SK-N-SH treated with all-trans-retinoic acid at 6 μM for 48 hours (cell line): ENCODE results near the gene GLRX2.

Experiments
- ATAC-seq: fragments of 200-7000 bp; cut with Tn5 transposase; 3 replicates; pipeline ENCODE4 v1.9.1; 2020; ENCODE audit warnings: mild to moderate bottlenecking, moderate library complexity
- BACH2 ChIP-seq: fragments of 250-450 bp; sonication (Bioruptor Pico); IDR thresholded peaks from 2 replicates; pipeline ENCODE4 v1.9.0; 2021; ENCODE audit warnings: mild to moderate bottlenecking, borderline replicate concordance
- CREB5 ChIP-seq: fragments of 250-450 bp; sonication (Bioruptor Pico); IDR thresholded peaks from 2 replicates; pipeline ENCODE4 v1.5.1; 2020; ENCODE audit warnings: low read depth, mild to moderate bottlenecking, moderate library complexity
- CSDC2 ChIP-seq: fragments of 250-450 bp; sonication (Bioruptor Pico); IDR thresholded peaks from 2 replicates; pipeline ENCODE4 v1.5.0; 2020; ENCODE audit warnings: mild to moderate bottlenecking, moderate library complexity
- ESRRG ChIP-seq: fragments of 250-450 bp; sonication (Bioruptor Pico); IDR thresholded peaks from 2 replicates; pipeline ENCODE4 v1.6.1; 2021; ENCODE audit warnings: mild to moderate bottlenecking
- GLIS3 ChIP-seq: fragments of 250-450 bp; sonication (Bioruptor Pico); IDR thresholded peaks from 2 replicates; pipeline ENCODE4 v1.5.0; 2020; ENCODE audit warnings: mild to moderate bottlenecking, moderate library complexity
- OSR1 ChIP-seq: fragments of 250-450 bp; sonication (Bioruptor Pico); IDR thresholded peaks from 2 replicates; pipeline ENCODE4 v1.8.0; 2022; ENCODE audit warnings: moderate library complexity, mild to moderate bottlenecking, inconsistent platforms
- POU6F1 ChIP-seq: fragments of 250-450 bp; sonication (Bioruptor Pico); IDR thresholded peaks from 2 replicates; pipeline ENCODE4 v1.8.0; 2021; ENCODE audit warnings: low read depth, mild to moderate bottlenecking, moderate library complexity, borderline replicate concordance
- PPARA ChIP-seq: fragments of 250-450 bp; sonication (Bioruptor Pico); IDR thresholded peaks from 2 replicates; pipeline ENCODE4 v1.5.0; 2020; ENCODE audit warnings: mild to moderate bottlenecking, borderline replicate concordance
- RARB ChIP-seq: fragments of 250-450 bp; sonication (Bioruptor Pico); IDR thresholded peaks from 2 replicates; pipeline ENCODE4 v1.8.0; 2021; ENCODE audit warnings: mild to moderate bottlenecking, moderate library complexity
- SNAI2 ChIP-seq: fragments of 250-450 bp; sonication (Bioruptor Pico); IDR thresholded peaks from 2 replicates; pipeline ENCODE4 v1.5.0; 2020; ENCODE audit warnings: mild to moderate bottlenecking, moderate library complexity
- TCF4 ChIP-seq: fragments of 250-450 bp; sonication (Bioruptor Pico); IDR thresholded peaks from 2 replicates; pipeline ENCODE4 v1.8.0; 2021; ENCODE audit warnings: mild to moderate bottlenecking, moderate library complexity, borderline replicate concordance
- TOX ChIP-seq: fragments of 250-450 bp; sonication (Bioruptor Pico); IDR thresholded peaks from 2 replicates; pipeline ENCODE4 v1.8.0; 2021; ENCODE audit warnings: mild to moderate bottlenecking, moderate library complexity, borderline replicate concordance
- ZC3H10 ChIP-seq: fragments of 250-450 bp; sonication (Bioruptor Pico); IDR thresholded peaks from 2 replicates; pipeline ENCODE4 v1.5.1; 2021; ENCODE audit warnings: mild to moderate bottlenecking, moderate library complexity
- ZFP30 ChIP-seq: fragments of 450-650 bp; formaldehyde crosslinking; IDR thresholded peaks from 2 replicates; pipeline ENCODE4 v1.5.0; 2022; ENCODE audit warnings: mild to moderate bottlenecking, moderate library complexity
- ZNF565 ChIP-seq: fragments of 450-650 bp; formaldehyde crosslinking; conservative IDR thresholded peaks from 2 replicates; pipeline ENCODE4 v1.5.0; 2020; ENCODE audit warnings: low read depth, mild to moderate bottlenecking, moderate library complexity
- TF ChIP-seq, protein P1 (sequence below): fragments of 250-450 bp; sonication (Bioruptor Pico); IDR thresholded peaks from 2 replicates; pipeline ENCODE4 v1.5.0; 2020; ENCODE audit warnings: mild to moderate bottlenecking, moderate library complexity
- TF ChIP-seq, protein P2 (sequence below): fragments of 250-450 bp; sonication (Bioruptor Pico); IDR thresholded peaks from 2 replicates; pipeline ENCODE4 v1.5.1; 2021; ENCODE audit warnings: mild to moderate bottlenecking, moderate library complexity

Gene GLRX2

DNA sequence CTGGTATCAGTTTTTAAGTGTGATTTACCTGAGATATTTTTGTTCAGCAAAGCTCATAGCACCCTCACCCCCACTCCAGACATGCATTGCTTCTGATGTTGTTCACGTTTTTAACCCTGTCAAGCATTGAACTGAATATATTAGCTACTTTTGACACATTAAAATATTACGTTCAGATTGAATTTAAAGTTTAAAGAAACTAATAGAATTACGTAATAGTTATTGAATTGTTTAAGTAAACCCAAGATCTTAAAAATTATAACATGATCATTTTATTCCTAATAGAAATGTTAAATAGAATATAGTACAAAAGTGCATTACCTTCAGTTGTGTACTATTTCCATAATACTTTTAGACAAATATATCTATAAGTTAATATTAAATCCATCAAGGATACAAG lies 18.9 kb downstream of the GLRX2 start:
- no peak for ATAC-seq
- no peak for TF ChIP-seq BACH2 (CRISPR knock-in tag)
- TF ChIP-seq, all 23 proteins: peak for 0

- TF ChIP-seq ZNF565 (CRISPR knock-in tag) (no peak), GLIS3 (CRISPR knock-in tag) (no peak), ESRRG (CRISPR knock-in tag) (no peak)
- TF ChIP-seq, protein P1, sequence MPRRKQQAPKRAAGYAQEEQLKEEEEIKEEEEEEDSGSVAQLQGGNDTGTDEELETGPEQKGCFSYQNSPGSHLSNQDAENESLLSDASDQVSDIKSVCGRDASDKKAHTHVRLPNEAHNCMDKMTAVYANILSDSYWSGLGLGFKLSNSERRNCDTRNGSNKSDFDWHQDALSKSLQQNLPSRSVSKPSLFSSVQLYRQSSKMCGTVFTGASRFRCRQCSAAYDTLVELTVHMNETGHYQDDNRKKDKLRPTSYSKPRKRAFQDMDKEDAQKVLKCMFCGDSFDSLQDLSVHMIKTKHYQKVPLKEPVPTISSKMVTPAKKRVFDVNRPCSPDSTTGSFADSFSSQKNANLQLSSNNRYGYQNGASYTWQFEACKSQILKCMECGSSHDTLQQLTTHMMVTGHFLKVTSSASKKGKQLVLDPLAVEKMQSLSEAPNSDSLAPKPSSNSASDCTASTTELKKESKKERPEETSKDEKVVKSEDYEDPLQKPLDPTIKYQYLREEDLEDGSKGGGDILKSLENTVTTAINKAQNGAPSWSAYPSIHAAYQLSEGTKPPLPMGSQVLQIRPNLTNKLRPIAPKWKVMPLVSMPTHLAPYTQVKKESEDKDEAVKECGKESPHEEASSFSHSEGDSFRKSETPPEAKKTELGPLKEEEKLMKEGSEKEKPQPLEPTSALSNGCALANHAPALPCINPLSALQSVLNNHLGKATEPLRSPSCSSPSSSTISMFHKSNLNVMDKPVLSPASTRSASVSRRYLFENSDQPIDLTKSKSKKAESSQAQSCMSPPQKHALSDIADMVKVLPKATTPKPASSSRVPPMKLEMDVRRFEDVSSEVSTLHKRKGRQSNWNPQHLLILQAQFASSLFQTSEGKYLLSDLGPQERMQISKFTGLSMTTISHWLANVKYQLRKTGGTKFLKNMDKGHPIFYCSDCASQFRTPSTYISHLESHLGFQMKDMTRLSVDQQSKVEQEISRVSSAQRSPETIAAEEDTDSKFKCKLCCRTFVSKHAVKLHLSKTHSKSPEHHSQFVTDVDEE, result no peak
- no peak for ATAC-seq
These were observed 20.0 kb downstream of the GLRX2 start for GRCh38 chr1:193085263-193085662.

DNA sequence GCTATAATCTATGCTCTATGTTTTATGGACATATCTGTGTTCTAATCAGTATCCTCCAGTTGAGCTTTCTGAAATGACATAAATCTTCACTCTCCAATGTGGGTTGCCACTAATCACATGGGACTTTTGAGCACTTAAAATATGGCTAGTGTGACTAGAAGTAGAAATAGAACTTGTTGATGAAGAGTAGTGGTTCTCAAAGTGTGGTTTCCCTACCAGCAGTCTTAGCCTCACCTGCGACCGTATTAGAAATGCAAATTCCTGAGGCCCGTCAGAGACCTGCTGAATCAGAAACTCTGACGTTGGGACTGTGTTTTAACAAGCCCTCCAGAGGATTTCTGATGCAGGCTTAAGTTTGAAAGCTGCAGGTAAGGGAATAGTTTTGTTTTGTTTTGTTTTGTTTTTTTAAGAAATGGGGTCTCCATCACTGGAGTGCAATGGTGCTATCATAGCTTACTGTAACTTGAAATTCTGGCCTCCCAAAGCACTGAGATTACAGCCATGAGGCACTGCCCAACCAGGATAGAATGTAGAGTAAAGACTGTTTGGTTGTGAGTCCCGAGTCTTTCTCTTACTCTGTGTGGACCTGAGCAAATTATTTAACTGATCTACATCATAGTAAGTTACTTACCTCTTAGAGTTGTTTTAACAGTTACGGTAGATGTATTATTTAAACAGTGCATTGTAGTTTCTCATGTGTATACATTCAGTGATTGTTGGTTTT lies 21.7 kb downstream of the GLRX2 start:
- ATAC-seq, result no peak
- TF ChIP-seq, protein P1, result no peak
- no peak for TF ChIP-seq PPARA (CRISPR knock-in tag)
- TF ChIP-seq, protein P2, sequence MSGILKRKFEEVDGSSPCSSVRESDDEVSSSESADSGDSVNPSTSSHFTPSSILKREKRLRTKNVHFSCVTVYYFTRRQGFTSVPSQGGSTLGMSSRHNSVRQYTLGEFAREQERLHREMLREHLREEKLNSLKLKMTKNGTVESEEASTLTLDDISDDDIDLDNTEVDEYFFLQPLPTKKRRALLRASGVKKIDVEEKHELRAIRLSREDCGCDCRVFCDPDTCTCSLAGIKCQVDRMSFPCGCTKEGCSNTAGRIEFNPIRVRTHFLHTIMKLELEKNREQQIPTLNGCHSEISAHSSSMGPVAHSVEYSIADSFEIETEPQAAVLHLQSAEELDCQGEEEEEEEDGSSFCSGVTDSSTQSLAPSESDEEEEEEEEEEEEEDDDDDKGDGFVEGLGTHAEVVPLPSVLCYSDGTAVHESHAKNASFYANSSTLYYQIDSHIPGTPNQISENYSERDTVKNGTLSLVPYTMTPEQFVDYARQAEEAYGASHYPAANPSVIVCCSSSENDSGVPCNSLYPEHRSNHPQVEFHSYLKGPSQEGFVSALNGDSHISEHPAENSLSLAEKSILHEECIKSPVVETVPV, result no peak
- TF ChIP-seq TCF4 (CRISPR knock-in tag), result no peak
- TF ChIP-seq ZFP30, result no peak
- no peak for TF ChIP-seq OSR1 (CRISPR knock-in tag)
- TF ChIP-seq TOX, result no peak
- no peak for TF ChIP-seq ESRRG (CRISPR knock-in tag)
- no peak for TF ChIP-seq ZC3H10 (CRISPR knock-in tag)
- no peak for TF ChIP-seq CSDC2
- TF ChIP-seq ZNF565 (CRISPR knock-in tag), result no peak
- no peak for TF ChIP-seq SNAI2 (CRISPR knock-in tag)
- TF ChIP-seq CREB5, result no peak
- TF ChIP-seq RARB (CRISPR knock-in tag), result no peak
- TF ChIP-seq POU6F1 (CRISPR knock-in tag), result no peak

DNA sequence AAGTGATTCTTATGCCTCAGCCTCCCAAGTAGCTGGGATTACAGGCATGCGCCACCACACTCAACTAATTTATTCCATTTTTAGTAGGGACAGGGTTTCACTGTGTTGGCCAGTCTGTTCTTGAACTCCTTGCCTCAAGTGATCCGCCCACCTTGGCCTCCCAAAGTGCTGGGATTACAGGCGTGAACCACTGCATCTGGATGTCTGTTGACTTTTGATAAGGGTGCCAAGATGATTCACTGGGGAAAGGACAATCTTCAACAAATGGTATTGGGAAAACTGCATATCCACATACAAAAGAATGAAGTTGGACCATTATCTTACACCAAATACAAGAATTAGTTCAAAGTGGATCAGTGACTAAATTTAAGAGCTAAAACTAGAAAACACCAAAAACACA lies 26.0 kb downstream of the GLRX2 start:
- ATAC-seq, result no peak

More for the DNA sequence above, 26.0 kb downstream of the GLRX2 start:
- TF ChIP-seq SNAI2 (CRISPR knock-in tag) (no peak), ESRRG (CRISPR knock-in tag) (no peak)
